G401.6 (cell line): ENCODE measurements around the gene PDE3B.
"Not testable (repeated sequence)": the region's sequence is repeated elsewhere in the genome, so short reads cannot be mapped to it uniquely, and the experiment has no call there.

Source experiments
- FAIRE-seq: peaks from 2 replicates; lab custom pipeline; 2012; peaks lifted over from hg19 to GRCh38; lab: Jason Lieb, UNC

Gene PDE3B

GRCh38 chr11:14642453-14642852 is 1.2 kb upstream of the PDE3B start:
- FAIRE-seq = no peak

- no peak for FAIRE-seq
These were observed 519 bp upstream of the PDE3B start for GRCh38 chr11:14642873-14643696.

- FAIRE-seq = no peak
These were observed 816 bp downstream of the PDE3B start for GRCh38 chr11:14644226-14645014.

- no peak for FAIRE-seq
These were observed 1.7 kb downstream of the PDE3B start for GRCh38 chr11:14645015-14645912.

GRCh38 chr11:14645985-14646900 is 2.6 kb downstream of the PDE3B start:
- no peak for FAIRE-seq

DNA sequence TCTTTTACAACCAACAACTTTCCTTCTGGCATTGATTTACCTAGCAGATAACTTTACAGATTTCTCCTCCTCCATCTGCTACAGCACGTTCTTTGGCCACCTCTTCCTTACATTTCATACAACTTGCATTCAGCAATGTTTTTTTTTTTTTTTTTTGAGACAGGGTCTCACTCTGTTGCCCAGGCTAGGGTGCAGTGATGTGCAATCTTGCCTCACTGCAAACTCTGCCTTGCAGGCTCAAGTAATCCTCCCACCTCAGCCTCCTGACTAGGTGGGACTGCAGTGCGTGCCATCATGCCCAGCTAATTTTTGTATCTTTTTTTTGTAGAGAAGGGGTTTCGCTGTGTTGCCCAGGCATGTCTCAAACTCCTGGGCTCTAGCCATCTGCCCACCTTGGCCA is 6.5 kb downstream of the PDE3B start:
- FAIRE-seq = no peak

DNA sequence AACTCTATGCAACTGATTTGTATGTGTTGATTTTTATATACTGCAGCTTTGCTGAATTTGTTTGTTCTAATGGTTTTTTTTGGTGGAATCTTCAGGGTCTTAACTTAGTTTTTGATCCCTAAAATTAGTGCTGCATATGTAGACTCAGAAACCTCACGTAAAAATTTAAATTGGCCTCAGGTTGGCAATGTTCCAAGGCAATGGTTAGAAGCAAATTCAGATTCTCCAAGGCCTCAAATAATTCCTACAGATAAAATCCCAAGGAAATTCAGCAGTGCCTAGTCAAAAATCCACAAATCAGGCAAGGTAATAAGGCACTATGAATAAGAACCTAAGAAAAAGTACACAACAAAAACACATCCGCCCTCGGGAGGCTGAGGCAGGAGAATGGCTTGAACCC is 9.5 kb downstream of the PDE3B start:
- FAIRE-seq = no peak

DNA sequence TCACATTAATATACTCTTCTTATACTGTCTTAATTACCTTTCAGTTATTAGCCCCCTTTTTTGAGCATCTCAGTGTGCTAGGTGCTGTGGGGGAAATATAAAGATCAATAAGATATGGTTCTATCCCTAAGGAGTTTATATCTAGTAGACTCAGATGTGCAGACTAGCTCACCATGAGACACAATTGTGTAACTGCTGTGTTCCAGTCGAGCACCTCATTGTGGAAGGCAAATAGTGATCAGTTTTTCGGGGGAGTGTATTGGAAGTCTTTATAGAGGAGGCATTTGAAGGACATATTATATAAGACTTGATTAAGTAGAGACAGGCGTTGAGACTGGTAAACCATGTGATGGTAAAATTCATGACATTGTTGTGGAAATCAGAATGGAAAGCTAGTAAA is 11.8 kb downstream of the PDE3B start:
- no peak for FAIRE-seq

DNA sequence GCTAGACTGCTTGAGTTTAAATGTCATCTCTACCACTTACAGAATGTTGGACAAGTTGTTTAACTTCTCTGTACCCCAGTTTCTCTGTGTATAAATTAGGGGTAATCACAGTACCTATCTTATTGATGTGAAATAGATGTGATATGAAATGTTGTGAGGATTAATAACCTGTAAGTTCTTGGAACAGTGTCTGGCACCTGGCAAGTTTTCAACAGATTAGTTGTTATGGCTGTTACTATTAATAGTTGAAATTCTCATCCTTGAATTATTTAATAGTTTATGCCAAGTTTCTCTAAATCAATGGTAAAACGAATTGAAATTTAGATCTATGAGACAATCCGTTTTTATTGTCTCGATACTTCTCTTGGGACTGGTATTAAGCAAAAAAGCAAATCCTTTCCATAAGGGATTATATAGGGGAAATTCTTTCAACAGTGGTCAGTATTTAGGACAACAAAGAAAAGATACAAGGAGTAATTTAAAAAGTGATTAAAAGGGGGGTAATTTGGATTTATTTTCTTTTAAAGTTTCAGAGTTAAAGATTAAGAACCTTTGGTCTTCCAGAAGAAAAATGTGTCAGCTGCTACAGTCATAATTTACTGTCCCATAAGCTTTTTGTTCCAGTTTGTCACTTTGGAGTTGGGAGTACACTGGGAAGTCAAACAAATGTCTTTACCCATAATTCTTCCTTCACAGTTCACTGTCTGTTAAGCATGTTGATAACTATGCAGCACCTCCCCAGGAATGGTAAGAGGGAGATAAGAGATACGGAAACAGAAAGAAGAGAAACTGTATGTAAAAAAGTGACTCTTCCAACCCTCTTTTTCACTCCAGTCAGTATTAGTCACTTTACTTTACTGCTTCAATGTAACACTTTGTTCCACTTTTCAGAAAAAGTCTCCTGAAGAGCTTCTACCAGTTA is 13.2 kb downstream of the PDE3B start:
- FAIRE-seq = no peak

DNA sequence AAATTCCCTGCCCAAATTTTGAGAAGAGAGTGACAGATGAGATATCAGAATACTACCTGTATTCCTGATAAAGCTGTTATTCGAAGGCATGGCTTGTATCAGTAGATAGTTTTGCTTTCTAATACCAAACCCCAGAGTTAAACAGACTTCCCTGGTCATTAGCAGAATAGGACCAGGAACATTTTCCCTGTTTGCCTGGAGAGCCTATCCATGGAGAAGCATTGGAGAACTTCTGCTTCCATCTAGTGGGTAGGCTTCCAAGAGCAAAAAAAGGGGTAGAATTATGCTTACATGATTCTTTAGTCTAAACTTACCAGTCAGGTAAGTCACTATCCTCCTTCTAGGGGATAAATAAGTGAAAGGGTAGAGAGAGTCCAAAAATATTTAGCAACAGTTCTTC is 14.2 kb downstream of the PDE3B start:
- FAIRE-seq = no peak

DNA sequence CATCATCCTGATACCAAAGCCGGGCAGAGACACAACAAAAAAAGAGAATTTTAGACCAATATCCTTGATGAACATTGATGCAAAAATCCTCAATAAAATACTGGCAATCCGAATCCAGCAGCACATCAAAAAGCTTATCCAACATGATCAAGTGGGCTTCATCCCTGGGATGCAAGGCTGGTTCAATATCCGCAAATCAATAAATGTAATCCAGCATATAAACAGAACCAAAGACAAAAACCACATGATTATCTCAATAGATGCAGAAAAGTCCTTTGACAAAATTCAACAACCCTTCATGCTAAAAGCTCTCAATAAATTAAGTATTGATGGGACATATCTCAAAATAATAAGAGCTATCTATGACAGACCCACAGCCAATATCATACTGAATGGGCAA is 21.3 kb downstream of the PDE3B start:
- FAIRE-seq = not testable (repeated sequence)

- not testable (repeated sequence) for FAIRE-seq
These were observed 23.7 kb downstream of the PDE3B start for GRCh38 chr11:14667329-14667728.

GRCh38 chr11:14668731-14669301 is 25.2 kb downstream of the PDE3B start:
- no peak for FAIRE-seq

GRCh38 chr11:14669499-14669898 is 25.9 kb downstream of the PDE3B start:
- no peak for FAIRE-seq

- no peak for FAIRE-seq
These were observed 26.4 kb downstream of the PDE3B start for GRCh38 chr11:14669958-14670357.

- FAIRE-seq = no peak
These were observed 29.0 kb downstream of the PDE3B start for GRCh38 chr11:14672635-14673034.

- FAIRE-seq = no peak
These were observed 29.8 kb downstream of the PDE3B start for GRCh38 chr11:14673421-14673820.

DNA sequence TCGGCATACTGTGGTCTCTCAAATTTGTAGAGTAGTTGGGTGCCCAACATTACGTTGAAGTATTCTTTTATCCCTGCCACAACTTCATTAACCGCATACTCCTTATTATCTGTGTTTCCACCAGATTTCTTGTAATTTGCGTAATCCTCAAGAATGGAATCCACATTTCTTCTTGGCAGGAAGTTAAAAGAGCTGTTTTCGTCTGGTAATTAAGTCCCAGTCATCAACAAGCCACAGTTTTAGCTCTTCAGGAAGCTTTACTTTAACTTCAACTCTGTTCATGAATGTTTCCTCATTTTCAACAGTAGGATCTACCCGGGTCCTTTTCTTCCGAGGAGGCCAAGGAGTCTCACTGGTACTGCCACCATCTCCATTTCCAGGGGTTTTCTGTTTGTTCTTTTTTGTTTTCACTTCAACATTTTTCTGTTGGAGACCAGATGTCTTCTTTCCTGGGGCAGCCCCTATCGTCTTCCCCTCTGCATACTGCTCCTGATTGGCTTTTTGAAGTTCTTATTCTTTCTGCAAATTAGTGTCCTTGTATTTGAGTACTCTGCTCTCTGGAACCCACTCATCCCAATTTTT is 30.3 kb downstream of the PDE3B start:
- no peak for FAIRE-seq

DNA sequence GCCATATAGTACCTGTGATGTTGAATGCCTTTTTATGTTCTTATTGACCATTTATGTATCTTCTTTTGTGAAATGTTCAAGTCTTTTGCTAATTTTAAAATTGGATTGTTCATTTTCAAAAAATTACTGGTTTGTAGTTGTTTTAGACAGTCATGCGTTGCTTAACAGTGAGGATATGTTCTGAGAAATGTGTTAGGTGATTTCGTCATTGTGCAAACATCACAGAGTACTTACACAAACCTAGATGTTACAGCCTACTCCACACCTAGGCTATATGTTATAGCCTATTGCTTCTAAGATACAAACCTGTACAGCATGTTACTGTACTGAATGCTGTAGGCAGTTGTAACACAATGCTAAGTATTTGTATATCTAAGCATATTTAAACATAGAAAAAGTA is 32.5 kb downstream of the PDE3B start:
- FAIRE-seq = no peak

GRCh38 chr11:14677146-14677545 is 33.5 kb downstream of the PDE3B start:
- no peak for FAIRE-seq
